Measurements from ENCODE around the gene PI3. TPM values are rescaled to one million over a fixed set of nuclear protein-coding genes. Genes with fewer than 3 reads are reported as not detected.

PI3 gene
- total RNA-seq, 4 donors from 2014 or later: not detected

GRCh38 chr20:45206725-45207124, 32.0 kb downstream of the PI3 start, which contains the start of gene SEMG1:
TSS of gene SEMG1 (plus strand) at chr20:45207033. CDS start at chr20:45207054, 21 bp downstream.
- TF ChIP-seq POLR2A (IDR thresholded peaks at IDR 0.05) (no peak), CTCF (IDR thresholded peaks at IDR 0.05) (no peak)
- H3K9me3 ChIP-seq: peaks cover 0 to 4% of the 10 kb centered on the region in 2 donors
- no peak for DNase-seq
- H3K27ac ChIP-seq: no peak within 1 kb of the TSS
- H3K27me3 ChIP-seq: no peaks in the 10 kb centered on the region
- no peaks in the 10 kb centered on the region for H3K36me3 ChIP-seq
- no peak within 1 kb of the TSS for H3K4me3 ChIP-seq
- intact Hi-C loops (cut with DNase I; ENCODE audit: low total_unique reads): no loop called here
- H3K4me1 ChIP-seq: no peaks in the 10 kb centered on the region

GRCh38 chr20:45209924-45210323, 35.2 kb downstream of the PI3 start:
- H3K4me1 ChIP-seq: no peaks in the 10 kb centered on the region
- H3K4me3 ChIP-seq: no peak overlapping the region
- H3K36me3 ChIP-seq: no peaks in the 10 kb centered on the region
- no peak for TF ChIP-seq POLR2A (IDR thresholded peaks at IDR 0.05)
- no peak overlapping the region for H3K27ac ChIP-seq
- no peak for DNase-seq
- no peaks in the 10 kb centered on the region for H3K27me3 ChIP-seq
- no peaks in the 10 kb centered on the region for H3K9me3 ChIP-seq
- intact Hi-C loops (cut with DNase I; ENCODE audit: low total_unique reads): no loop called here

GRCh38 chr20:45211569-45212474, 37.1 kb downstream of the PI3 start:
- H3K4me3 ChIP-seq: no peak overlapping the region
- intact Hi-C loops (cut with DNase I; ENCODE audit: low total_unique reads): no loop called here
- TF ChIP-seq POLR2A (IDR thresholded peaks at IDR 0.05) (no peak), CTCF (IDR thresholded peaks at IDR 0.05) (no peak)
- H3K27me3 ChIP-seq: no peaks in the 10 kb centered on the region
- H3K36me3 ChIP-seq: no peaks in the 10 kb centered on the region
- no peaks in the 10 kb centered on the region for H3K4me1 ChIP-seq
- no peak for DNase-seq
- no peak overlapping the region for H3K27ac ChIP-seq
- no peaks in the 10 kb centered on the region for H3K9me3 ChIP-seq

- intact Hi-C loops (cut with DNase I; ENCODE audit: low total_unique reads): no loop called here
- Histone ChIP-seq H3K36me3 (no peaks in the 10 kb centered on the region), H3K27me3 (no peaks in the 10 kb centered on the region), H3K27ac (no peak overlapping the region), H3K4me1 (no peaks in the 10 kb centered on the region), H3K4me3 (no peak overlapping the region), H3K9me3 (no peaks in the 10 kb centered on the region)
- DNase-seq: no peak
- TF ChIP-seq CTCF (IDR thresholded peaks at IDR 0.05): no peak
- no peak for TF ChIP-seq POLR2A (IDR thresholded peaks at IDR 0.05)
These were observed 38.1 kb downstream of the PI3 start for GRCh38 chr20:45212836-45213235.

GRCh38 chr20:45218124-45218523, 43.4 kb downstream of the PI3 start:
- intact Hi-C loops (cut with DNase I; ENCODE audit: low total_unique reads): no loop called here
- no peak for TF ChIP-seq POLR2A (IDR thresholded peaks at IDR 0.05)
- TF ChIP-seq CTCF (IDR thresholded peaks at IDR 0.05): no peak
- H3K4me3 ChIP-seq: no peak overlapping the region
- no peak for DNase-seq
- no peak overlapping the region for H3K27ac ChIP-seq
- no peaks in the 10 kb centered on the region for H3K27me3 ChIP-seq
- H3K4me1 ChIP-seq: no peaks in the 10 kb centered on the region
- H3K9me3 ChIP-seq: no peaks in the 10 kb centered on the region
- H3K36me3 ChIP-seq: no peaks in the 10 kb centered on the region

All from uterus (tissue), 4 donors.